Measurements from ENCODE around the gene R3HDM1.
"Not testable (repeated sequence)": the region's sequence is repeated elsewhere in the genome, so short reads cannot be mapped to it uniquely, and the experiment has no call there.

The R3HDM1 gene

GRCh38 chr2:135647836-135648579 lies 116.7 kb downstream of the R3HDM1 start:
- DNase-seq, result no peak

- no peak for DNase-seq
These were observed 119.4 kb downstream of the R3HDM1 start for GRCh38 chr2:135650721-135651120.

- no peak for DNase-seq
These were observed 120.4 kb downstream of the R3HDM1 start for GRCh38 chr2:135651717-135652116.

- DNase-seq, result not testable (repeated sequence)
These were observed 123.0 kb downstream of the R3HDM1 start for GRCh38 chr2:135654239-135654638.

- DNase-seq, result no peak
These were observed 126.7 kb downstream of the R3HDM1 start for GRCh38 chr2:135657806-135658582.

GRCh38 chr2:135662088-135662487 lies 130.8 kb downstream of the R3HDM1 start:
- DNase-seq, result no peak

- DNase-seq, result no peak
These were observed 131.9 kb downstream of the R3HDM1 start for GRCh38 chr2:135663148-135663700.

- DNase-seq, result no peak
These were observed 133.4 kb downstream of the R3HDM1 start for GRCh38 chr2:135664623-135665068.

GRCh38 chr2:135667045-135667444 lies 135.8 kb downstream of the R3HDM1 start:
- DNase-seq, result no peak

GRCh38 chr2:135674453-135674852 lies 143.2 kb downstream of the R3HDM1 start:
- no peak for DNase-seq

GRCh38 chr2:135676031-135676430 lies 144.7 kb downstream of the R3HDM1 start:
- DNase-seq, result no peak

- no peak for DNase-seq
These were observed 147.8 kb downstream of the R3HDM1 start for GRCh38 chr2:135679125-135679524.

GRCh38 chr2:135685361-135685760 lies 154.1 kb downstream of the R3HDM1 start:
- no peak for DNase-seq

- DNase-seq, result no peak
These were observed 157.7 kb downstream of the R3HDM1 start for GRCh38 chr2:135688978-135689377.

GRCh38 chr2:135689679-135690078 lies 158.4 kb downstream of the R3HDM1 start:
- no peak for DNase-seq

- peak; percentile 7 for DNase-seq
These were observed 163.4 kb downstream of the R3HDM1 start for GRCh38 chr2:135694711-135695110.

- no peak for DNase-seq
These were observed 167.6 kb downstream of the R3HDM1 start for GRCh38 chr2:135698838-135699237.

GRCh38 chr2:135701442-135701841 lies 170.2 kb downstream of the R3HDM1 start:
- no peak for DNase-seq

- no peak for DNase-seq
These were observed 172.0 kb downstream of the R3HDM1 start for GRCh38 chr2:135703300-135703699.

- DNase-seq, result not testable (repeated sequence)
These were observed 172.8 kb downstream of the R3HDM1 start for GRCh38 chr2:135704075-135704474.

GRCh38 chr2:135708159-135708558 lies 176.9 kb downstream of the R3HDM1 start:
- DNase-seq, result no peak

- DNase-seq, result peak; percentile 43
These were observed 178.7 kb downstream of the R3HDM1 start for GRCh38 chr2:135709992-135710391.

- DNase-seq, result not testable (repeated sequence)
These were observed 183.8 kb downstream of the R3HDM1 start for GRCh38 chr2:135715086-135715485.
